Measurements from ENCODE around the gene CLIP2. TPM values are rescaled to one million over a fixed set of nuclear protein-coding genes. Genes with fewer than 3 reads are reported as not detected.
"Not testable (repeated sequence)": the region's sequence is repeated elsewhere in the genome, so short reads cannot be mapped to it uniquely, and the experiment has no call there.

Gene CLIP2
- total and polyA plus RNA-seq, 8 donors, result 20.6 to 32.8 (median 25.6) TPM

DNA sequence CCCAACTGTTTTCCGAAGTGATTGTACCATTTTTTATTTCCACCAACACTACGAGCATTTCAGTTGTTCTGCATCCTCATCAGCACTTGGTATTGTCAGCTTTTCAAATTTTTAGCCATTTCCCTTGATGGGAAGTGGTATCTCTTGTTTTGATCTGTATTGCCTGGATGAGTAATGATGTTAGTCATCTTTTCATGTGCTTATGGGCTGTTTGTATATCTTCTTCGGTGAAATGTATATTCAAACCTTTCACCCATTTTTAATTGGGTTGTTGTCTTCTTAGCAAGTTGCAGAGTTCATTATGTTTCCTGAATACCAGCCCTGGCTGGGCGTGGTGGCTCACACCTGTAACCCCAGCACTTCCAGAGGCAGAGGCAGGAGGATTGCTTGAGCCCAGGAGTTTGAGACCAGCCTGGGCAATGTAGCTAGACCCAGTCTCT lies 22.1 kb downstream of the CLIP2 start:
- intact Hi-C loops (cut with DNase I), result no loop called here
- Histone ChIP-seq H3K27ac (no peak overlapping the region), H3K9me3 (no peaks in the 10 kb centered on the region), H3K27me3 (peaks cover 0 to 10% of the 10 kb centered on the region in 2 donors), H3K4me1 (peaks cover 9 to 11% of the 10 kb centered on the region in 2 donors), H3K36me3 (no peaks in the 10 kb centered on the region), H3K4me3 (no peak overlapping the region)
- ATAC-seq (no peak), DNase-seq (no peak)
- TF ChIP-seq, protein P1, sequence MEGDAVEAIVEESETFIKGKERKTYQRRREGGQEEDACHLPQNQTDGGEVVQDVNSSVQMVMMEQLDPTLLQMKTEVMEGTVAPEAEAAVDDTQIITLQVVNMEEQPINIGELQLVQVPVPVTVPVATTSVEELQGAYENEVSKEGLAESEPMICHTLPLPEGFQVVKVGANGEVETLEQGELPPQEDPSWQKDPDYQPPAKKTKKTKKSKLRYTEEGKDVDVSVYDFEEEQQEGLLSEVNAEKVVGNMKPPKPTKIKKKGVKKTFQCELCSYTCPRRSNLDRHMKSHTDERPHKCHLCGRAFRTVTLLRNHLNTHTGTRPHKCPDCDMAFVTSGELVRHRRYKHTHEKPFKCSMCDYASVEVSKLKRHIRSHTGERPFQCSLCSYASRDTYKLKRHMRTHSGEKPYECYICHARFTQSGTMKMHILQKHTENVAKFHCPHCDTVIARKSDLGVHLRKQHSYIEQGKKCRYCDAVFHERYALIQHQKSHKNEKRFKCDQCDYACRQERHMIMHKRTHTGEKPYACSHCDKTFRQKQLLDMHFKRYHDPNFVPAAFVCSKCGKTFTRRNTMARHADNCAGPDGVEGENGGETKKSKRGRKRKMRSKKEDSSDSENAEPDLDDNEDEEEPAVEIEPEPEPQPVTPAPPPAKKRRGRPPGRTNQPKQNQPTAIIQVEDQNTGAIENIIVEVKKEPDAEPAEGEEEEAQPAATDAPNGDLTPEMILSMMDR (IDR thresholded peaks at IDR 0.05), result no peak

DNA sequence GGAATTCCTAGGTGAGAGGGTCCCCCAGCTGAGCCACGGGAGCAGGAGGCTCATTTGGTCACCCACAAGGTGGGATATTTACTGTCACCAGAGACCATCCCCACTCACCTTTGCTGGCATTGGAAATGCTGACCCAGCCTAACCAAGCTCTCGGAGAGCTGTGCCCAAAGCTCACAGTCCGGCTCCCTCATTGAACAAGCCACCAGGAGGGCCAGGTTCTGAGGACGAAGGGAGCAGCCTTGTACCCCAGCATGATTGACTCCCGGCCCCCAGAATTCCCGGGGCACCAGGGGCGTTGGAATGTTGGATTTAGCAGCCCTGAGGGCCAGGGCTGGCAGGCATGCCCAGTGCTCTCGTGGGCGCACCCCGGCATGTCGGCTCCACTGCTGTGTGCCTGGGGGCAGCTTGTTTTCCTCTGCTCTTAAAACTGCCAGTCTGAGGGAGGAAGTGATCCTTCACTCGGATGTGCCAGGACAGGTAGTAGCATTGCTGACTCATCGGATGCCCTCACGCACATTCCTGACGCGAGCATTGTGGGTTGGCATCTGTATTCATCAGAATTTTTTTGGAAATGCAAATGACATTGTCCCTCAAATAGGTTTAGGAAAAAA lies 23.3 kb downstream of the CLIP2 start:
- no peak overlapping the region for H3K4me3 ChIP-seq
- H3K9me3 ChIP-seq, result no peaks in the 10 kb centered on the region
- TF ChIP-seq, protein P1 (IDR thresholded peaks at IDR 0.05), result no peak
- ATAC-seq (no peak), DNase-seq (no peak)
- H3K4me1 ChIP-seq, result no peaks in the 10 kb centered on the region
- intact Hi-C loops (cut with DNase I), result no loop called here
- H3K27me3 ChIP-seq, result no peaks in the 10 kb centered on the region
- no peaks in the 10 kb centered on the region for H3K36me3 ChIP-seq
- no peak overlapping the region for H3K27ac ChIP-seq

DNA sequence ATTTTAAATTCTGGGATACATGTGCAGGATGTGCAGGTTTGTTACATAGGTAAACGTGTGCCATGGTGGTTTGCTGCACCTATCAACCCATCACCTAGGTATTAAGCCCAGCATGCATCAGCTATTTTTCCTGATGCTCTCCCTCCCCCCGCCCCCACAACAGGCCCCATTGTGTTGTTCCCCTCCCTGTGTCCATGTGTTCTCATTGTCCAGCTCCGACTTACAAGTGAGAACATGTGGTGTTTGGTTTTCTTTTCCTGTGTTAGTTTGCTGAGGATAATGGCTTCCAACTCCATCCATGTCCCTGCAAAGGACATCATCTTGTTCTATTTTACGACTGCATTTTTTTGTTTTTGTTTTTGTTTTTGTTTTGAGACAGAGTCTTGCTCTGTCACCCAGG lies 26.7 kb downstream of the CLIP2 start:
- H3K4me3 ChIP-seq; H3K4me1 ChIP-seq; H3K27me3 ChIP-seq; H3K27ac ChIP-seq; H3K36me3 ChIP-seq; DNase-seq; ATAC-seq; intact Hi-C loops (cut with DNase I); H3K9me3 ChIP-seq: not testable (repeated sequence)

DNA sequence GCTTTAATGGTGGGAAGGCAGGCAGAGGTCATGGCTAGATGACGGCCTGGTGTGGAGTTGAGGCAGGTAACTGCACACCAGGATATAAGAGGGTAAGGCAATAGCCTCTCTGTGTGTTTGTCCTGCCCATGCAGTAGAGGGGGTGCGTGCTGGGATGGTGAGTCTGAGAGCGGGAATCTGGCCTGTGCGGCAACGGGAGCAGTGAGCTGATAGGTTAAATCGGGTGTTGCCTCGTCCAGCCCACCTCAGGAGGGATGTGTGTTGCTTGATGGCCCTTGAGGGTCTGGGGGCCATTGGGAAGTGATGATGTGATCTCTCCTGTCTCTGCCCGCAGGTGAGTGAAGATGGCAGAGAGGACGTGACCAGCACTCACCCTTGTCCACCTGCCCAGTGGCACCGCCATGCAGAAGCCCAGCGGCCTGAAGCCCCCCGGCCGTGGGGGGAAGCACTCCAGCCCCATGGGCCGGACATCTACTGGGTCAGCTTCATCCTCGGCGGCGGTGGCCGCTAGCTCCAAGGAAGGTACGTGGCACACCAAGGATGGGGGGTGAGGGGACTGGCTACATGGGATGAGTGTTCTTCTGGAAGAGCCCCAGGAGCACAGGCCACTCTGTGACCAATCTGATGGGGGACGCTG lies 28.1 kb downstream of the CLIP2 start:
- Histone ChIP-seq H3K27me3 (no peaks in the 10 kb centered on the region), H3K9me3 (no peaks in the 10 kb centered on the region), H3K27ac (no peak overlapping the region), H3K36me3 (no peaks in the 10 kb centered on the region), H3K4me3 (no peak overlapping the region), H3K4me1 (no peaks in the 10 kb centered on the region)
- DNase-seq, result no peak
- no peak for ATAC-seq
- TF ChIP-seq, protein P1 (IDR thresholded peaks at IDR 0.05), result no peak
- intact Hi-C loops (cut with DNase I), result no loop called here

DNA sequence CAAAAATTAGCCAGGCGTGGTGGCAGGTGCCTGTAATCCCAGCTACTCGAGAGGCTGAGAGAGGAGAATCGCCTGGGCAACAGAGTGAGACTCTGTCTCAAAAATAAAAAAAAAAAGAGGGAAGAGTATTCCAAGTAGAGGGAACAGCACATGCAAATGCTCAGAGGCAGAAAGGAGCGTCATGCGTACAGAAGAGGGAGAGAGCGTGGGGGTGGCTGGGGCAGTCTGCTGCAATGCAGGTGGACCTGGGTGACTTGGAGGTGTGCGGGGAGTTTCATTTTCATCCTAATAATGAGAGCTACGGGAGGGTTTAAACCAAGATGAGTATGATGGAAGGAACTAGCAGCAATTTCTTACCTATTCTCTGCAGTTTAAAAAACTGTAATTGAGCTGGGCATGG lies 28.8 kb downstream of the CLIP2 start:
- TF ChIP-seq, protein P1 (IDR thresholded peaks at IDR 0.05), result no peak
- no peak for ATAC-seq
- intact Hi-C loops (cut with DNase I), result no loop called here
- Histone ChIP-seq H3K4me3 (no peak overlapping the region), H3K4me1 (no peaks in the 10 kb centered on the region), H3K27me3 (no peaks in the 10 kb centered on the region), H3K9me3 (no peaks in the 10 kb centered on the region), H3K36me3 (no peaks in the 10 kb centered on the region), H3K27ac (no peak overlapping the region)
- DNase-seq, result no peak

Data from left lung (tissue), 10 donors.